Choroid plexus epithelial cell (primary cell): ENCODE results near the gene AGBL2.

Experiments used
- DNase-seq: peaks from one replicate; pipeline ENCODE4 v3.0.0-alpha.2; 2010; ENCODE audit warnings: low read depth
- H3K4me3 ChIP-seq: 2 replicates; pipeline ENCODE4 v1.5.1; 2011; ENCODE audit warnings: low read depth, mild to moderate bottlenecking, control low read depth, low read length, moderate library complexity
- CTCF ChIP-seq: conservative IDR thresholded peaks from 2 replicates; pipeline ENCODE4 v1.5.1; 2011; ENCODE audit warnings: low read depth, mild to moderate bottlenecking, control low read depth, inconsistent platforms, low read length, moderate library complexity

Gene AGBL2

GRCh38 chr11:47726878-47727514, 11.8 kb upstream of the AGBL2 start:
- TF ChIP-seq CTCF = no peak
- H3K4me3 ChIP-seq = no peak overlapping the region
- no peak for DNase-seq

- DNase-seq = no peak
- no peak for TF ChIP-seq CTCF
- no peak overlapping the region for H3K4me3 ChIP-seq
These were observed 10.9 kb upstream of the AGBL2 start for GRCh38 chr11:47726118-47726442.

- peak; percentile 35 for DNase-seq
- no peak for TF ChIP-seq CTCF
- H3K4me3 ChIP-seq = no peak overlapping the region
These were observed 10.4 kb upstream of the AGBL2 start for GRCh38 chr11:47725442-47726117.

GRCh38 chr11:47724041-47724729, 9.0 kb upstream of the AGBL2 start:
- DNase-seq = peak; percentile 95
- H3K4me3 ChIP-seq = no peak overlapping the region
- TF ChIP-seq CTCF = no peak

- DNase-seq = no peak
- TF ChIP-seq CTCF = no peak
- no peak overlapping the region for H3K4me3 ChIP-seq
These were observed 7.9 kb upstream of the AGBL2 start for GRCh38 chr11:47723041-47723440.

- no peak overlapping the region for H3K4me3 ChIP-seq
- DNase-seq = no peak
- TF ChIP-seq CTCF = no peak
These were observed 5.5 kb upstream of the AGBL2 start for GRCh38 chr11:47720651-47721050.
